Caki2 (cell line): Measurements from ENCODE around the gene PDZK1. TPM values are rescaled to one million over a fixed set of nuclear protein-coding genes. Genes with fewer than 3 reads are reported as not detected.
"Not testable (repeated sequence)": the region's sequence is repeated elsewhere in the genome, so short reads cannot be mapped to it uniquely, and the experiment has no call there.

Experiments used
- DNase-seq: peaks from one replicate; pipeline ENCODE4 v3.0.0-alpha.2; 2015; ENCODE audit warnings: low read depth
- in situ Hi-C: cut with HindIII; loops from 2 replicates; pipeline ENCODE4 v1.10.0; 2016; ENCODE audit warnings: low sequenced_read_pairs, low pct_unique_long_range_greater_than_20kb, mixed read lengths
- total RNA-seq: library from RNA; depleted of rRNA; stranded (reverse); fragments of >200 nt; shearing (Covaris generic); gene quantifications from 2 replicates; pipeline ENCODE4 v1.2.3, GENCODE V29; 2014; ENCODE audit warnings: low replicate concordance; rRNA removed

Gene PDZK1
- total RNA-seq, result 104 and 107 TPM in 2 replicates

GRCh38 chr1:145707183-145707867 lies at the start of gene PDZK1:
Gene PDZK1 (minus strand): TSS chr1:145707368. CDS start chr1:145688021, 19,347 bp downstream.
- in situ Hi-C loops, result no loop called here
- peak; percentile 86 for DNase-seq

GRCh38 chr1:145751491-145752037 lies 44.4 kb upstream of the PDZK1 start:
- in situ Hi-C loops, result no loop called here
- DNase-seq, result peak; percentile 22

GRCh38 chr1:145750426-145750825 lies 43.3 kb upstream of the PDZK1 start:
- no peak for DNase-seq
- in situ Hi-C loops, result no loop called here

- no peak for DNase-seq
- in situ Hi-C loops, result no loop called here
Measured at GRCh38 chr1:145747398-145748247, 40.5 kb upstream of the PDZK1 start.

GRCh38 chr1:145740269-145740668 lies 33.1 kb upstream of the PDZK1 start:
- in situ Hi-C loops, result no loop called here
- DNase-seq, result peak; percentile 25

GRCh38 chr1:145736191-145736590 lies 29.0 kb upstream of the PDZK1 start:
- in situ Hi-C loops, result no loop called here
- no peak for DNase-seq

- no peak for DNase-seq
Measured at GRCh38 chr1:145730900-145731299, 23.7 kb upstream of the PDZK1 start.

GRCh38 chr1:145730467-145730866 lies 23.3 kb upstream of the PDZK1 start:
- in situ Hi-C loops, result no loop called here
- DNase-seq, result no peak

More at GRCh38 chr1:145730900-145731299, 23.7 kb upstream of the PDZK1 start:
- in situ Hi-C loops, result no loop called here

- in situ Hi-C loops, result no loop called here
- DNase-seq, result no peak
Measured at GRCh38 chr1:145729666-145730436, 22.7 kb upstream of the PDZK1 start.

GRCh38 chr1:145729196-145729595 lies 22.0 kb upstream of the PDZK1 start:
- DNase-seq, result no peak
- in situ Hi-C loops, result no loop called here

- DNase-seq, in situ Hi-C loops: not testable (repeated sequence)
Measured at GRCh38 chr1:145726193-145726592, 19.0 kb upstream of the PDZK1 start.

GRCh38 chr1:145720878-145721671 lies 13.9 kb upstream of the PDZK1 start:
- peak; percentile 73 for DNase-seq
- in situ Hi-C loops, result no loop called here

- in situ Hi-C loops, result no loop called here
Measured at GRCh38 chr1:145720556-145720877, 13.3 kb upstream of the PDZK1 start.

GRCh38 chr1:145719230-145720079 lies 12.3 kb upstream of the PDZK1 start, which contains the start of gene CD160:
Gene CD160 (plus strand): TSS chr1:145719499. CDS start chr1:145728328, 8,829 bp downstream.
- DNase-seq, result no peak
- in situ Hi-C loops, result no loop called here

More at GRCh38 chr1:145720556-145720877, 13.3 kb upstream of the PDZK1 start:
- peak; percentile 85 for DNase-seq

GRCh38 chr1:145718465-145718864 lies 11.3 kb upstream of the PDZK1 start:
- DNase-seq, in situ Hi-C loops: not testable (repeated sequence)

- in situ Hi-C loops, result no loop called here
- DNase-seq, result no peak
Measured at GRCh38 chr1:145717833-145718232, 10.7 kb upstream of the PDZK1 start.
